Stimulated activated memory B cell treated with anti-CD40 and anti-IgM and Interleukin-4, amounts not matched to agents 10 μg/mL and 1 μg/mL and 100 μg/mL, for 72 hours (primary cell): Measurements from ENCODE around the gene UTP20.
A peak's percentile ranks its signal among the peaks of the same experiment; 100 is the strongest.
"Not testable (repeated sequence)": the region's sequence is repeated elsewhere in the genome, so short reads cannot be mapped to it uniquely, and the experiment has no call there.

Source experiments
- ATAC-seq: fragments of 150-1000 bp; cut with Tn5 transposase; 2 replicates; pipeline ENCODE4 v1.10.0; 2021
- H3K27ac Mint-ChIP-seq: one replicate; pipeline ENCODE4 v1.8.0; 2022; ENCODE audit warnings: mild to moderate bottlenecking, mixed read lengths
- H3K27me3 Mint-ChIP-seq: one replicate; pipeline ENCODE4 v1.8.0; 2022; ENCODE audit warnings: mixed read lengths
- H3K36me3 Mint-ChIP-seq: one replicate; pipeline ENCODE4 v1.8.0; 2022; ENCODE audit warnings: mixed read lengths
- H3K4me1 Mint-ChIP-seq: one replicate; pipeline ENCODE4 v1.8.0; 2022; ENCODE audit warnings: mixed read lengths
- H3K4me3 Mint-ChIP-seq: one replicate; pipeline ENCODE4 v1.8.0; 2022; ENCODE audit warnings: mild to moderate bottlenecking, moderate library complexity, mixed read lengths
- H3K9me3 Mint-ChIP-seq: one replicate; pipeline ENCODE4 v1.8.0; 2022; ENCODE audit warnings: mixed read lengths

UTP20 gene

DNA sequence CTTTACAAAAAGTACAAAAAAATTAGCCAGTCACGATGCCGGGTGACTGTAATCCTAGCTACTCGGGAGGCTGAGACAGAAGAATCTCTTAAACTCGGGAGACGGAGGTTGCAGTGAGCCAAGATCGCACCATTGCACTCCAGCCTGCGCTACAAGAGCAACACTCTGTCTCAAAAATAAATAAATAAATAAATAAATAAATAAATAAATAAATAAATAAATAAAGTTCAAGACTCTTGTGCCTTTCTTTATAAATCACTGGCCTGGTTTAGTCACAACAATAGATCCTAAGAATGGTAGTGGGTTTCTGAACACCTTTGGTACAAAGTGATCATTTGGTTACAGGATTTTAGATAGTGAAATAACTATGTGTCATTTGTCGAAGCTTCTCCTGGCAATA lies 81.5 kb downstream of the UTP20 start:
- no peak overlapping the region for H3K4me3 Mint-ChIP-seq
- no peaks in the 10 kb centered on the region for H3K4me1 Mint-ChIP-seq
- no peak for ATAC-seq
- H3K9me3 Mint-ChIP-seq = no peaks in the 10 kb centered on the region
- H3K27me3 Mint-ChIP-seq = no peaks in the 10 kb centered on the region
- H3K27ac Mint-ChIP-seq = no peak overlapping the region
- H3K36me3 Mint-ChIP-seq = peaks cover 64% of the 10 kb centered on the region

- Mint-ChIP-seq H3K4me3 (no peak overlapping the region), H3K27ac (no peak overlapping the region), H3K9me3 (no peaks in the 10 kb centered on the region), H3K4me1 (no peaks in the 10 kb centered on the region), H3K27me3 (no peaks in the 10 kb centered on the region), H3K36me3 (peaks cover 77% of the 10 kb centered on the region)
- no peak for ATAC-seq
These were observed 88.1 kb downstream of the UTP20 start for GRCh38 chr12:101368016-101368415.

GRCh38 chr12:101372431-101372830 lies 92.5 kb downstream of the UTP20 start:
- no peaks in the 10 kb centered on the region for H3K27me3 Mint-ChIP-seq
- no peak for ATAC-seq
- peaks cover 66% of the 10 kb centered on the region for H3K36me3 Mint-ChIP-seq
- no peak overlapping the region for H3K27ac Mint-ChIP-seq
- H3K4me3 Mint-ChIP-seq = no peak overlapping the region
- no peaks in the 10 kb centered on the region for H3K9me3 Mint-ChIP-seq
- H3K4me1 Mint-ChIP-seq = no peaks in the 10 kb centered on the region

GRCh38 chr12:101375573-101375972 lies 95.7 kb downstream of the UTP20 start:
- no peak for ATAC-seq
- H3K4me3 Mint-ChIP-seq = no peak overlapping the region
- H3K9me3 Mint-ChIP-seq = no peaks in the 10 kb centered on the region
- no peaks in the 10 kb centered on the region for H3K4me1 Mint-ChIP-seq
- peaks cover 71% of the 10 kb centered on the region for H3K36me3 Mint-ChIP-seq
- no peaks in the 10 kb centered on the region for H3K27me3 Mint-ChIP-seq
- peak overlapping the region; percentile 25 for H3K27ac Mint-ChIP-seq

DNA sequence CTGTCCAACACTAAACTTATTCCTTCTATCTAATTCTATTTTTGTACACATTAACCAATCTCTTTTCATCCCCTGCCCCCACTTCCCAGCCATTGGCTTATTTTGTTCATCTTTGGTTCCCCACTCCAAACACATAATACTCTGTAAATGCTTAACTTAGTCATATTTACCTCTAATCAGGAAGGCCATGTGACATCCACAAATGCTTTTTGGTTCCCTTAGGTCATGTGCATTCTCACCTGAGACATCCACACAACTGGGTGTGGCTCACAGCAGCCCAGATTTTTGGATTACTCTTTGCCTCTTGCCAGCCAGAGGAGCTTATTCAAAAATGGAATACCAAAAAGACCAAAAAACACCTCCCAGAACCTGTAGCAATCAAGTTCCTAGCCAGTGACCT lies 99.2 kb downstream of the UTP20 start:
- Mint-ChIP-seq H3K27me3 (no peaks in the 10 kb centered on the region), H3K4me1 (no peaks in the 10 kb centered on the region), H3K9me3 (no peaks in the 10 kb centered on the region), H3K4me3 (no peak overlapping the region), H3K27ac (peak overlapping the region; percentile 3), H3K36me3 (peaks cover 73% of the 10 kb centered on the region)
- ATAC-seq = no peak

- H3K36me3 Mint-ChIP-seq = peaks cover 51% of the 10 kb centered on the region
- not testable (repeated sequence) for H3K27ac Mint-ChIP-seq, ATAC-seq, H3K4me3 Mint-ChIP-seq, H3K9me3 Mint-ChIP-seq, H3K4me1 Mint-ChIP-seq, H3K27me3 Mint-ChIP-seq
These were observed 111.3 kb downstream of the UTP20 start for GRCh38 chr12:101391181-101391580.

DNA sequence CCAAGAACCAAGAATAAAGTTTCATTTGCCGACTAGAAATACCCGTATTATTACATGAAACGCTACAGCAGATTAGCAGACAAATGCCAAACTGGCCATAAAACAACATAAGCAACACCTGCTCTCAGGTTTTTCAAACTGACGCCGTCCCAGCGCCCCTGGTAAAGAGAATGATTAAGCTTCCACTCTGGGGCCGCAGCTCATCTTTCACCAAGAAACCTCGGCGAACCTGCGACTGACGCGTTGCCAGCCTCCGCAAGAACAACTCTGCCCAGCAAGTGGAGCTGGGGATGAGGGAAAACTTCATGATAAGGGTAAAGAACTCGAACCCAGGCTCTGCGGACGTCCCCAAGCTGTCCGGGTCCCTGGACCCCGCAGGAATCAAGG lies 127.1 kb downstream of the UTP20 start:
- Mint-ChIP-seq H3K27ac (peak overlapping the region; percentile 96), H3K4me3 (peak overlapping the region; percentile 92), H3K36me3 (no peaks in the 10 kb centered on the region), H3K27me3 (no peaks in the 10 kb centered on the region), H3K4me1 (peaks cover 26% of the 10 kb centered on the region), H3K9me3 (no peaks in the 10 kb centered on the region)
- peak; percentile 13 for ATAC-seq

GRCh38 chr12:101407436-101408345 lies 127.8 kb downstream of the UTP20 start, which contains the start of gene ARL1:
ARL1 (minus strand) TSS chr12:101407772; CDS start chr12:101407645, 127 bp downstream.
- no peaks in the 10 kb centered on the region for H3K36me3 Mint-ChIP-seq
- peak; percentile 91 for ATAC-seq
- peaks cover 26% of the 10 kb centered on the region for H3K4me1 Mint-ChIP-seq
- H3K9me3 Mint-ChIP-seq = no peaks in the 10 kb centered on the region
- no peaks in the 10 kb centered on the region for H3K27me3 Mint-ChIP-seq
- peak within 1 kb of the TSS; percentile 92 for H3K4me3 Mint-ChIP-seq
- peak within 1 kb of the TSS; percentile 96 for H3K27ac Mint-ChIP-seq

DNA sequence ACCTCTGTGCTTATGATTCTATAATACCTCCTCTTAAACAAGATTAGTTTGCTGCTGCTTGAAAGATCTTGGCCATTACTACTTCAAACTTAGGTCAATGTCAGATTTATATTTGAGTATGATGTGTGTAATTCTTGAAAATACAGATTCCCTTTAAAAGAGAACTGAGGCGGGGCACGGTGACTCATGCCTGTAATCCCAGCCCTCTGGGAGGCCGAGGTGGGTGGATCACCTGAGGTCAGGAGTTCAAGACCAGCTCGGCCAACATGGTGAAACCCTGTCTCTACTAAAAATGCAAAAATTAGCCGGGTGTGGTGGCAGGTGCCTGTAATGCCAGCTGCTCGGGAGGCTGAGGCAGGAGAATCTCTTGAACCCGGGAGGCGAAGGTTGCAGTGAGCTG lies 130.3 kb downstream of the UTP20 start:
- H3K9me3 Mint-ChIP-seq, H3K27ac Mint-ChIP-seq, ATAC-seq, H3K36me3 Mint-ChIP-seq, H3K27me3 Mint-ChIP-seq, H3K4me3 Mint-ChIP-seq: not testable (repeated sequence)
- peaks cover 20% of the 10 kb centered on the region for H3K4me1 Mint-ChIP-seq

DNA sequence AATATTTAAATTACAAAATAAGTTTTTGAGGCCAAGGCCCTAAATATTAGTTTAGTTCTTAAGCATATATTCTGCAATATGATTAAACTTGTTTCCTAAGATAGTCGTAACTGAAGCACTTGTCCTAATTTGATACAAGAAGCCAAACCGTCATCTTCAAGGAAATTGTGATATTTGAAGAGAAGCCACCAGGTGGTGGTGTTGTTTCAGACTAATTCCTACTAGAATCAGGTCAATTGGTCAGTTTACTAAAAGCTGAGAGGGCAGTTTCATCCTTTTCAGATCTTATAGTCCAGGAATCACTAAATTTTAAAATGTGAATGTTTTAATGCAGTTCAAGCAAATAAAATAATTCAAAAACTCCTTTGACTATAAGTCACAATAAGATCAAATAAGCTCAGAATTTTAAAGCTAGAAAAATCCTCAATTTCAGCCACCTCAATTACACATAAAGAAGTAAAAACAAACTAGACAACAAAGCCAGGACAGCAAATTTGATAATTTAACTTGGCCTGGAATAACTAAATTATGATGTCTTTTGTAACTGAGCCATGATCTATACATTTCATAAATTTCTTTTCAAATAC lies 134.7 kb downstream of the UTP20 start:
- Mint-ChIP-seq H3K36me3 (no peaks in the 10 kb centered on the region), H3K4me3 (no peak overlapping the region), H3K27me3 (no peaks in the 10 kb centered on the region), H3K4me1 (no peaks in the 10 kb centered on the region), H3K9me3 (no peaks in the 10 kb centered on the region), H3K27ac (no peak overlapping the region)
- ATAC-seq = no peak

- H3K36me3 Mint-ChIP-seq = no peaks in the 10 kb centered on the region
- H3K4me1 Mint-ChIP-seq = no peaks in the 10 kb centered on the region
- no peaks in the 10 kb centered on the region for H3K9me3 Mint-ChIP-seq
- no peaks in the 10 kb centered on the region for H3K27me3 Mint-ChIP-seq
- ATAC-seq = no peak
- no peak overlapping the region for H3K27ac Mint-ChIP-seq
- H3K4me3 Mint-ChIP-seq = no peak overlapping the region
These were observed 135.3 kb downstream of the UTP20 start for GRCh38 chr12:101415228-101415627.

DNA sequence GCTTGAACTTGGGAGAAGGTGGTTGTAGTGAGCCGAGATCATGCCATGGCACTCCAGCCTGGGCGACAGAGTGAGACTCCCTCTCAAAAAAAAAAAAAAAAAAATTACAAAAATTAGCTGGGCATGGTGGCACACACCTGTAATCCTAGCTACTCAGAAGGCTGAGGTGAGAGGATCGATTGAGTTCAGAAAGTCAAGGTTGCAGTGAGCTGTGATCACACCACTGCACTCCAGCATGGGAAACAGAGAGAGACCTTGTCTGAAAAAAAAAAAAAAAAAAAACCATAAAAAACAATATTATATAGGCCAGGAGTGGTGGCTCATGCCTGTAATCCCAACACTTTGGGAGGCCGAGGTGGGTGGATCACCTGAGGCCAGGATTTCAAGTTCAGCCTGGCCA lies 142.2 kb downstream of the UTP20 start:
- H3K27me3 Mint-ChIP-seq = not testable (repeated sequence)

GRCh38 chr12:101424620-101425019 lies 144.7 kb downstream of the UTP20 start:
- ATAC-seq = no peak
- Mint-ChIP-seq H3K4me1 (no peaks in the 10 kb centered on the region), H3K36me3 (no peaks in the 10 kb centered on the region), H3K27me3 (no peaks in the 10 kb centered on the region), H3K9me3 (no peaks in the 10 kb centered on the region), H3K27ac (no peak overlapping the region), H3K4me3 (no peak overlapping the region)

More for the DNA sequence above, 142.2 kb downstream of the UTP20 start:
- not testable (repeated sequence) for ATAC-seq, H3K36me3 Mint-ChIP-seq, H3K27ac Mint-ChIP-seq, H3K4me3 Mint-ChIP-seq, H3K9me3 Mint-ChIP-seq, H3K4me1 Mint-ChIP-seq

GRCh38 chr12:101430456-101430855 lies 150.6 kb downstream of the UTP20 start:
- Mint-ChIP-seq H3K9me3 (no peaks in the 10 kb centered on the region), H3K27me3 (no peaks in the 10 kb centered on the region), H3K4me1 (no peaks in the 10 kb centered on the region), H3K4me3 (no peak overlapping the region), H3K36me3 (no peaks in the 10 kb centered on the region), H3K27ac (no peak overlapping the region)
- no peak for ATAC-seq

DNA sequence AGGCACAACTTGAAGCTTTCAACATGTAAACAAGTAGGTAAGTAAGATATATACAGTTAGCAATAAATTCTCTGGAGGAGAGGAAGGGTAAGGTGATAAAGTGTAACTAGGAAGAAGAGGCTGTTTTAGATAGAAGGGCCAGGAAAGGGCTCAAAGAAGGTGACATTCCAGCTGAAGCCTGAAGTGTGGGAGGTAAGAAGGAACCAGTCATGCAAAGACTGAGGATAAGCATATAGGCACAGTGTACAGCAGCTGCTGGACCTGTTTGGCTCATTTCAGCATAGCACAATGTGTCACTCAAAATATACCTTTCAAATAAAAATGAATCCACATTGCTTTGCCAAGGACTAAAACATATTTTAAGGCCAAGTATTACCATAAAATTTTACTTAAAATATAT lies 156.2 kb downstream of the UTP20 start:
- Mint-ChIP-seq H3K9me3 (no peaks in the 10 kb centered on the region), H3K4me3 (no peak overlapping the region), H3K4me1 (no peaks in the 10 kb centered on the region), H3K27me3 (no peaks in the 10 kb centered on the region), H3K36me3 (no peaks in the 10 kb centered on the region), H3K27ac (no peak overlapping the region)
- ATAC-seq = no peak
